Spleen (tissue), 11 donors: ENCODE data around the gene DNAJB4. TPM values are rescaled to one million over a fixed set of nuclear protein-coding genes. Genes with fewer than 3 reads are reported as not detected.
"Not testable (repeated sequence)": the region's sequence is repeated elsewhere in the genome, so short reads cannot be mapped to it uniquely, and the experiment has no call there.

Source experiments
- DNase-seq: peaks from one replicate; pipeline ENCODE4 v3.0.0-alpha.2; 2020
- H3K27ac ChIP-seq, 8 donors: fragments of 200-600 bp; sonication (generic) in 7 of 8; 1 replicate in 4 of 8; 2 replicates in 4 of 8; pipeline versions ENCODE4 v1.5.0 to v1.8.0; 2016 to 2021; ENCODE audit warnings: inconsistent platforms in 4 of 8, mild to moderate bottlenecking in 4 of 8, moderate library complexity in 1 of 8
- H3K27me3 ChIP-seq, 7 donors: fragments of 200-600 bp; sonication (generic) in 6 of 7; replicated peaks in 1 of 7; 1 replicate in 4 of 7; 2 replicates in 3 of 7; pipeline versions ENCODE4 v1.5.0 to v1.8.0; 2016 to 2021; ENCODE audit warnings: inconsistent platforms in 3 of 7, mild to moderate bottlenecking in 1 of 7
- H3K36me3 ChIP-seq, 6 donors: fragments of 200-600 bp; sonication (generic) in 5 of 6; 1 replicate in 4 of 6; 2 replicates in 2 of 6; pipeline versions ENCODE4 v1.5.0 to v1.8.0; 2016 to 2021; ENCODE audit warnings: inconsistent platforms in 2 of 6
- H3K4me1 ChIP-seq, 6 donors: fragments of 200-600 bp; sonication (generic) in 5 of 6; 1 replicate in 3 of 6; 2 replicates in 3 of 6; pipeline versions ENCODE4 v1.5.0 to v1.8.0; 2016 to 2021; ENCODE audit warnings: inconsistent platforms in 3 of 6
- H3K4me3 ChIP-seq, 8 donors: fragments of 200-600 bp; sonication (generic) in 7 of 8; 1 replicate in 4 of 8; 2 replicates in 4 of 8; pipeline versions ENCODE4 v1.5.0 to v1.8.0; 2016 to 2021; ENCODE audit warnings: inconsistent platforms in 4 of 8, mild to moderate bottlenecking in 4 of 8, moderate library complexity in 2 of 8
- H3K9me3 ChIP-seq, 8 donors: fragments of 200-600 bp; sonication (generic) in 7 of 8; 1 replicate in 4 of 8; 2 replicates in 4 of 8; pipeline versions ENCODE4 v1.5.0 to v1.8.0; 2016 to 2021; ENCODE audit warnings: inconsistent platforms in 4 of 8
- POLR2A ChIP-seq, 3 donors: fragments of 450-650 bp; IDR thresholded peaks; one replicate each; pipeline ENCODE4 v1.5.1; 2017; ENCODE audit warnings: antibody characterized with exemption in 3 of 3, mild to moderate bottlenecking in 1 of 3
- POLR2AphosphoS5 ChIP-seq, 3 donors: sonication (generic); formaldehyde crosslinking; IDR thresholded peaks; one replicate each; pipeline ENCODE4 v1.5.1; 2017; ENCODE audit warnings: antibody characterized with exemption in 3 of 3
- WGBS, 5 donors: extraction: QIAGEN DNeasy Blood & Tissue Kit in 3 of 5; methylation state at CpG; one replicate each; pipeline versions ENCODE4 v1.1.5 to v1.1.7; 2013 to 2018; 5-methylcytosine and 5-hydroxymethylcytosine counted together
- intact Hi-C: fragments of 100-400 bp; cut with DNase I; formaldehyde crosslinking; loops from one replicate; pipeline ENCODE4 v1.15.0; 2023; ENCODE audit warnings: low total_unique reads
- polyA plus RNA-seq, 3 donors: library from polyadenylated mRNA; stranded (reverse); fragments of 200-250 nt; gene quantifications; one replicate each; pipeline ENCODE4 v1.2.1, GENCODE V29; 2013
- total RNA-seq, 7 donors: library from RNA; depleted of rRNA in 3 of 7; stranded (reverse); fragments of >200 nt in 3 of 7; fragmentation: NEBNext Ultra II Directional in 4 of 7; extraction: Animal tissue kit (Norgen Biotek cat#: 25700) in 4 of 7; gene quantifications; one replicate each; pipeline versions ENCODE4 v1.1.0 to v1.2.1, GENCODE V29; 2016 to 2021
- TF ChIP-seq, protein P1 (sequence below), 11 experiments: fragments of 200-600 bp in 7 of 11; fragments of 450-650 bp in 4 of 11; sonication (generic) in 4 of 11; IDR thresholded peaks in 8 of 11; conservative IDR thresholded peaks in 3 of 11; 1 replicate in 7 of 11; 2 replicates in 4 of 11; pipeline versions ENCODE4 v1.4.0 to v1.8.0; 2016 to 2021; ENCODE audit warnings: antibody characterized with exemption in 11 of 11, inconsistent platforms in 4 of 11, mild to moderate bottlenecking in 1 of 11
- donor health status: healthy with polysubstance abuse.
- donor health status: DM: no; HTN: no; CAD: no; lungs with moderate emphysema.
- donor health status: DM: no; HTN: no; CAD: no.
- donor health status: Bipolar disorder and iron deficiency.
- donor health status: healthy.
- donor health status: DM: no; HTN: no; CAD: no.
- donor health status: DM: yes; HTN: yes; CAD: no.

The DNAJB4 gene
- total and polyA plus RNA-seq, 10 donors = 10.5 to 66.2 (median 47.1) TPM

- intact Hi-C loops = no loop called here
- 78 to 92% (median 88%) methylated on average over 2 of the region's 2 CpGs for WGBS, 5 donors
- Histone ChIP-seq H3K9me3 (no peaks in the 10 kb centered on the region), H3K27ac (peak overlapping the region in 2 of 8 donors; percentile 10 to 92), H3K4me3 (peak overlapping the region in 3 of 8 donors; percentile 4 to 54 (median 45)), H3K4me1 (peaks cover 3 to 45% (median 13%) of the 10 kb centered on the region in 6 donors), H3K27me3 (no peaks in the 10 kb centered on the region), H3K36me3 (peaks cover 0 to 34% (median 6%) of the 10 kb centered on the region in 6 donors)
- DNase-seq = no peak
- TF ChIP-seq, protein P1, sequence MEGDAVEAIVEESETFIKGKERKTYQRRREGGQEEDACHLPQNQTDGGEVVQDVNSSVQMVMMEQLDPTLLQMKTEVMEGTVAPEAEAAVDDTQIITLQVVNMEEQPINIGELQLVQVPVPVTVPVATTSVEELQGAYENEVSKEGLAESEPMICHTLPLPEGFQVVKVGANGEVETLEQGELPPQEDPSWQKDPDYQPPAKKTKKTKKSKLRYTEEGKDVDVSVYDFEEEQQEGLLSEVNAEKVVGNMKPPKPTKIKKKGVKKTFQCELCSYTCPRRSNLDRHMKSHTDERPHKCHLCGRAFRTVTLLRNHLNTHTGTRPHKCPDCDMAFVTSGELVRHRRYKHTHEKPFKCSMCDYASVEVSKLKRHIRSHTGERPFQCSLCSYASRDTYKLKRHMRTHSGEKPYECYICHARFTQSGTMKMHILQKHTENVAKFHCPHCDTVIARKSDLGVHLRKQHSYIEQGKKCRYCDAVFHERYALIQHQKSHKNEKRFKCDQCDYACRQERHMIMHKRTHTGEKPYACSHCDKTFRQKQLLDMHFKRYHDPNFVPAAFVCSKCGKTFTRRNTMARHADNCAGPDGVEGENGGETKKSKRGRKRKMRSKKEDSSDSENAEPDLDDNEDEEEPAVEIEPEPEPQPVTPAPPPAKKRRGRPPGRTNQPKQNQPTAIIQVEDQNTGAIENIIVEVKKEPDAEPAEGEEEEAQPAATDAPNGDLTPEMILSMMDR (IDR thresholded peaks at IDR 0.05 in 8 of 11, conservative IDR thresholded peaks at IDR 0.05 in 3 of 11) = no peak
- TF ChIP-seq POLR2A (IDR thresholded peaks at IDR 0.05) (no peak), POLR2AphosphoS5 (IDR thresholded peaks at IDR 0.05) (no peak)
Observed at GRCh38 chr1:78011050-78011449, 6.3 kb downstream of the DNAJB4 start.

- intact Hi-C loops = no loop called here
- Histone ChIP-seq H3K4me3 (no peak overlapping the region), H3K9me3 (no peaks in the 10 kb centered on the region), H3K36me3 (peaks cover 0 to 59% (median 12%) of the 10 kb centered on the region in 6 donors), H3K27ac (no peak overlapping the region), H3K4me1 (peaks cover 0 to 13% (median 4%) of the 10 kb centered on the region in 6 donors), H3K27me3 (no peaks in the 10 kb centered on the region)
- TF ChIP-seq, protein P1 (IDR thresholded peaks at IDR 0.05 in 8 of 11, conservative IDR thresholded peaks at IDR 0.05 in 3 of 11) = no peak
- no peak for TF ChIP-seq POLR2A (IDR thresholded peaks at IDR 0.05)
- no peak for TF ChIP-seq POLR2AphosphoS5 (IDR thresholded peaks at IDR 0.05)
- DNase-seq = no peak
Observed at GRCh38 chr1:78015148-78015547, 10.4 kb downstream of the DNAJB4 start.

DNA sequence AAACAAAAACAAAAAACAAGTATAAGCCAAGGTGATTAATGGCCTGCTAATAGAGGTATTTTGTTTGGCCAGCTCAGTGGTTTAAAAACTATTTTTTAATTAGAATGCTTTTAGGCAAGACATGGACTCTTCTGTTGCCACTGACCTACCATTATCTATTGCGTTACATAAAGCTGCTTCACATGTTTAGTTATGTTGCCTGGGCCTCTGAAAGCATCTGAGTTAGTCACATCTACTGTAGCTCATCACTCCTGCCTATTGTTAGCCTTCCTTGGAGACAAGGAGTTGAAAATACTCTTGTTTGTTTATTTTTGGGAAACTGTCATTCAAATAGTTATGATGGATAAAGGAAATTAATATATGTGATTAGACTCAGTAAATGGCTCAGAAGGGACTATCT is 14.3 kb downstream of the DNAJB4 start:
- peaks cover 0 to 46% (median 10%) of the 10 kb centered on the region in 6 donors for H3K36me3 ChIP-seq
- 93 to 100% (median 96%) methylated on average over 1 of the region's 1 CpG for WGBS, 5 donors
- intact Hi-C loops = no loop called here

GRCh38 chr1:78021134-78021533 is 16.4 kb downstream of the DNAJB4 start:
- intact Hi-C loops, H3K27ac ChIP-seq, H3K4me3 ChIP-seq, DNase-seq, H3K27me3 ChIP-seq, H3K4me1 ChIP-seq, H3K9me3 ChIP-seq: not testable (repeated sequence)
- peaks cover 0 to 25% (median 6%) of the 10 kb centered on the region in 6 donors for H3K36me3 ChIP-seq
- WGBS, 5 donors = 91 to 99% (median 93%) methylated on average over 4 of the region's 4 CpGs

More for the DNA sequence above, 14.3 kb downstream of the DNAJB4 start:
- H3K27me3 ChIP-seq = no peaks in the 10 kb centered on the region
- no peak for DNase-seq
- no peak overlapping the region for H3K27ac ChIP-seq
- TF ChIP-seq, protein P1 (IDR thresholded peaks at IDR 0.05 in 8 of 11, conservative IDR thresholded peaks at IDR 0.05 in 3 of 11) = no peak
- TF ChIP-seq POLR2AphosphoS5 (IDR thresholded peaks at IDR 0.05) = no peak
- no peak for TF ChIP-seq POLR2A (IDR thresholded peaks at IDR 0.05)
- H3K4me1 ChIP-seq = peaks cover 0 to 5% (median 0%) of the 10 kb centered on the region in 6 donors
- peaks cover 0 to 5% (median 0%) of the 10 kb centered on the region in 8 donors for H3K9me3 ChIP-seq
- no peak overlapping the region for H3K4me3 ChIP-seq

GRCh38 chr1:78029793-78030192 is 25.1 kb downstream of the DNAJB4 start:
- H3K4me3 ChIP-seq = no peak overlapping the region

More at GRCh38 chr1:78029793-78030192, 25.1 kb downstream of the DNAJB4 start:
- no peaks in the 10 kb centered on the region for H3K27me3 ChIP-seq
- WGBS, 5 donors = 83 to 88% (median 88%) methylated on average over 4 of the region's 4 CpGs
- no peak for DNase-seq
- peaks cover 0 to 4% (median 0%) of the 10 kb centered on the region in 8 donors for H3K9me3 ChIP-seq
- peaks cover 0 to 5% (median 0%) of the 10 kb centered on the region in 6 donors for H3K4me1 ChIP-seq
- TF ChIP-seq POLR2AphosphoS5 (IDR thresholded peaks at IDR 0.05) (no peak), POLR2A (IDR thresholded peaks at IDR 0.05) (no peak)
- TF ChIP-seq, protein P1 (IDR thresholded peaks at IDR 0.05 in 8 of 11, conservative IDR thresholded peaks at IDR 0.05 in 3 of 11) = no peak
- H3K36me3 ChIP-seq = no peaks in the 10 kb centered on the region
- intact Hi-C loops = no loop called here
- no peak overlapping the region for H3K27ac ChIP-seq
